ENCODE data around the gene ALPL.
"Not testable (repeated sequence)": the region's sequence is repeated elsewhere in the genome, so short reads cannot be mapped to it uniquely, and the experiment has no call there.

Gene ALPL

GRCh38 chr1:21509351-21510112 is at the start of gene ALPL:
TSS of gene ALPL (plus strand) at chr1:21509423. CDS start at chr1:21554082, 44,659 bp downstream.
- in situ Hi-C loops (cut with MboI; ENCODE audit: low sequenced_read_pairs), result no loop called here

- in situ Hi-C loops (cut with MboI; ENCODE audit: low sequenced_read_pairs), result not testable (repeated sequence)
Observed at GRCh38 chr1:21465127-21465526, 44.1 kb upstream of the ALPL start.

GRCh38 chr1:21467946-21468345 is 41.3 kb upstream of the ALPL start:
- in situ Hi-C loops (cut with MboI; ENCODE audit: low sequenced_read_pairs), result not testable (repeated sequence)

- in situ Hi-C loops (cut with MboI; ENCODE audit: low sequenced_read_pairs), result no loop called here
Observed at GRCh38 chr1:21468599-21468998, 40.6 kb upstream of the ALPL start.

GRCh38 chr1:21469581-21469980 is 39.6 kb upstream of the ALPL start:
- in situ Hi-C loops (cut with MboI; ENCODE audit: low sequenced_read_pairs), result no loop called here

GRCh38 chr1:21472861-21473260 is 36.4 kb upstream of the ALPL start:
- in situ Hi-C loops (cut with MboI; ENCODE audit: low sequenced_read_pairs), result no loop called here

- in situ Hi-C loops (cut with MboI; ENCODE audit: low sequenced_read_pairs), result no loop called here
Observed at GRCh38 chr1:21478356-21478755, 30.9 kb upstream of the ALPL start.

GRCh38 chr1:21483881-21484280 is 25.3 kb upstream of the ALPL start:
- in situ Hi-C loops (cut with MboI; ENCODE audit: low sequenced_read_pairs), result not testable (repeated sequence)

- in situ Hi-C loops (cut with MboI; ENCODE audit: low sequenced_read_pairs), result no loop called here
Observed at GRCh38 chr1:21489146-21489545, 20.1 kb upstream of the ALPL start.

GRCh38 chr1:21490774-21491487 is 18.3 kb upstream of the ALPL start:
- in situ Hi-C loops (cut with MboI; ENCODE audit: low sequenced_read_pairs), result no loop called here

GRCh38 chr1:21491488-21492355 is 17.5 kb upstream of the ALPL start:
- in situ Hi-C loops (cut with MboI; ENCODE audit: low sequenced_read_pairs), result no loop called here

- in situ Hi-C loops (cut with MboI; ENCODE audit: low sequenced_read_pairs), result no loop called here
Observed at GRCh38 chr1:21492356-21492625, 16.9 kb upstream of the ALPL start.

GRCh38 chr1:21494196-21494595 is 15.0 kb upstream of the ALPL start:
- in situ Hi-C loops (cut with MboI; ENCODE audit: low sequenced_read_pairs), result no loop called here

GRCh38 chr1:21495225-21495820 is 13.9 kb upstream of the ALPL start:
- in situ Hi-C loops (cut with MboI; ENCODE audit: low sequenced_read_pairs), result no loop called here

- in situ Hi-C loops (cut with MboI; ENCODE audit: low sequenced_read_pairs), result no loop called here
Observed at GRCh38 chr1:21496063-21496462, 13.2 kb upstream of the ALPL start.

- in situ Hi-C loops (cut with MboI; ENCODE audit: low sequenced_read_pairs), result no loop called here
Observed at GRCh38 chr1:21496886-21497285, 12.3 kb upstream of the ALPL start.

GRCh38 chr1:21497466-21498061 is 11.7 kb upstream of the ALPL start:
- in situ Hi-C loops (cut with MboI; ENCODE audit: low sequenced_read_pairs), result no loop called here

GRCh38 chr1:21499283-21499950 is 9.8 kb upstream of the ALPL start:
- in situ Hi-C loops (cut with MboI; ENCODE audit: low sequenced_read_pairs), result no loop called here

GRCh38 chr1:21503706-21504377 is 5.4 kb upstream of the ALPL start:
- in situ Hi-C loops (cut with MboI; ENCODE audit: low sequenced_read_pairs), result no loop called here

GRCh38 chr1:21506804-21507203 is 2.4 kb upstream of the ALPL start:
- in situ Hi-C loops (cut with MboI; ENCODE audit: low sequenced_read_pairs), result no loop called here
